HG03457 (cell line): ENCODE measurements around the gene DCK.
A peak's percentile ranks its signal among the peaks of the same experiment; 100 is the strongest.

Experiments used
- ATAC-seq: cut with Tn5 transposase; IDR thresholded peaks from one replicate; pipeline ENCODE4 v1.9.1; 2021; ENCODE audit warnings: moderate number of reproducible peaks; ENCODE audit not compliant: unreplicated experiment

Gene DCK

DNA sequence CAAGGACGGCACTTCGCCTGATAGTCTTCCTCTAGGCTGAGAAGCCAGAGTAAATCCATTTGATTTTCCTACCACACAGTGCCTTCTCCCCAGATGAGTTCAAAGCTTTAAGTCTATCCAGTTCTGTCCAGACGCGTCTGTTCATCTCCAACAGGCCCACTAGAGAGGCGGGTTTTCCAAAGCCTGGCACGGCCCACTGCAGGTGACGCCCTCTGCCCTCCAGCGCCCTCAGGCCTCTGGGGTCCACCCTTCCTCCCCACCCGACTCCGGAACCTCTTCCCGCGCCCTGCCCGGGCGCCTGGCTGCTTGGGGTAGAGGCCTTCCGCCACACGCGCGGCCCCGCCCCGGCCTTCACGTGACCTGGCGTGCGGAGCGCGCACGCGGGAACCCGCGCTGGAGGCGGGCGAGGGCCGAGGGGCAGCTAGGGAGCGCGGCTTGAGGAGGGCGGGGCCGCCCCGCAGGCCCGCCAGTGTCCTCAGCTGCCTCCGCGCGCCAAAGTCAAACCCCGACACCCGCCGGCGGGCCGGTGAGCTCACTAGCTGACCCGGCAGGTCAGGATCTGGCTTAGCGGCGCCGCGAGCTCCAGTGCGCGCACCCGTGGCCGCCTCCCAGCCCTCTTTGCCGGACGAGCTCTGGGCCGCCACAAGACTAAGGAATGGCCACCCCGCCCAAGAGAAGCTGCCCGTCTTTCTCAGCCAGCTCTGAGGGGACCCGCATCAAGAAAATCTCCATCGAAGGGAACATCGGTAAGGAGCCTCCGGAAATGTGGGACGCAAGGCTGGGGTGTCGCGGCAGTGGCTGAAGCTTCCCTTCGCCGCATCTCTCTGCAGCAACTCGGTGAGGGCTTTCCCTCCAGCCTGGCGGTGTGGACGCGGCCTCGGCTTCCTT is at the start of gene DCK:
Gene DCK (plus strand): TSS at position 469 of the 888 bp plus-strand sequence. CDS start 187 bp downstream, at position 656.
- peak; percentile 68 for ATAC-seq

- ATAC-seq, result no peak
Measured at GRCh38 chr4:70945046-70945445, 48.4 kb upstream of the DCK start.

DNA sequence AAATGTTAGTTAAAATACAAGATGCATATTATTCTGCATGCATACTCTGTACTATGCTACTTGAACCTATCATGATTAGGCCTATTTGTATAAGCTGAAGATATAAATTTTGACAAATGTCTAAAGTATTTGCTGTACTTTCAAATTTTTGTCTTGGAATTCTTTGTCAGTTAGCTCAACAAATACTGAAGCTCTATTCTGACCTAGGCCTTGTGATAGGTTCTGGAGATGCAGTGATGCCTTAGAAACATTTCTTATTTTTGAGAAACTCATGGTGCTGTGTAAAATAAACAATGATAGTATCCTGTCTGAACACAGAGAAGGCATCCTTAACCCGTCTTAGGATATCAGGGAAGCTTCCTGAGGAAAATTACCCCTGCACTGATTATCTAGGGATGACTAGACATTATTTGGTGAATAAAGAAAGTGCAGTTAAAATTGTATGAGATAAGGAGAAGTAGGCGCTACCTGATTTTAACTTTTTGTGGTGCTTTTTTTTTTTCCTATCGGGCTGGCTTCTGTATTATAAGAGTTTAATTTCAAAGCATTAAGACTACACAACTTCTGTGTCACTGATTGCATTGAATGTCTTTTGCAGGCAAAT is 47.9 kb upstream of the DCK start:
- no peak for ATAC-seq

DNA sequence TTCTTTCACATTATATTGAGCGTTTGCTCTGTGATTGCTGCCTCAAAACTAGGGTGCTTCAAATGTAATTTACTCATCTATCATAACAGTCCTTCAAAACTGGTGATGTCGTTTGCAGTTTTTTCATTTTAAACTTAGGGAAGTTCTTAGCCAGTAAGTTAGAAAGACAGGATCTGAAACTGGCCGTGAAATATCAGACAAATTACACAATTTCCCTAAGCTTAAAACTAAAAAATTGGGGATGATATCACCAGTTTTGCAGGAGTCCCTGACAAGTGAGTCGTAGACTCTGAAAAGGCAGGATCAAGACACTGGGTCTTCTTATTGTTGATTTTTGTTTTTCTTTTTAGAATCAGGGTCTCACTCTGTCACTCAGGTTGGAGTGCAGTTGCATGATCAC is 46.5 kb upstream of the DCK start:
- ATAC-seq, result no peak

- no peak for ATAC-seq
Measured at GRCh38 chr4:70948665-70949260, 44.7 kb upstream of the DCK start.

- ATAC-seq, result no peak
Measured at GRCh38 chr4:70954032-70954431, 39.4 kb upstream of the DCK start.

- no peak for ATAC-seq
Measured at GRCh38 chr4:70956549-70957210, 36.8 kb upstream of the DCK start.

DNA sequence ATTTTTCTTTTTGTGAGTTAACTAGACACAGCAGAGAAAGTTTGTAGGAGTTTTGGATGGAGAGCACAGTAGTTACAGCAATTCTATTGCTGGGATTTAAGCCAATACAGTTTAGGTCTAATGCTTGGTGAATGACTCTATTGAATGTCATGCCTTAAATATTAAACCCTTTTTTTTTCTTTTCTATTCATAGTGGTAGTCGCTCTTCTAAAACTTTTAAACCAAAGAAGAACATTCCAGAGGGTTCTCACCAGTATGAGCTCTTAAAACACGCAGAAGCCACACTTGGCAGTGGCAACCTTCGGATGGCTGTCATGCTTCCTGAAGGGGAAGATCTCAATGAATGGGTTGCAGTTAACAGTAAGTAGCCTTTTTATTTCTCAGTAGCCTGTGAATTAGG is 34.8 kb upstream of the DCK start:
- ATAC-seq, result no peak

DNA sequence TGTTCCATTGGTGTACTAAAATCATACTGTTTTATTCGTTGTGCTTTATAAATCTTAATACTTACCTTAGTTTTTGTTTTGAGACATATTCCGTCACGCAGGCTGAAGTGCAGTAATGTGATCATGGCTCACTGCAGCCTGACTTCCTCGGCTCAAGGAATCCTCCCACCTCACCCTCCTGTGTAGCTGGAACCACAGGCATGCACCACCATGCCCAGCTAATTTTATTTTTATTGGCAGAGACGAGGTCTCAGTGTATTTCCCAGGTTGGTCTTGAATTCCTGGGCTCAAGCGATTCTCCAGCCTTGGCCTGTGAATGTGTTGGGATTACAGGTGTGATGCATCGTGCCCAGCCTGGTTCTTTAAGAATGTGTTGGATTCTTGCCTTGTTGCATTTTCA is 24.4 kb upstream of the DCK start:
- no peak for ATAC-seq

GRCh38 chr4:70976252-70976651 is 17.2 kb upstream of the DCK start:
- no peak for ATAC-seq

- ATAC-seq, result no peak
Measured at GRCh38 chr4:70979445-70980008, 13.9 kb upstream of the DCK start.

DNA sequence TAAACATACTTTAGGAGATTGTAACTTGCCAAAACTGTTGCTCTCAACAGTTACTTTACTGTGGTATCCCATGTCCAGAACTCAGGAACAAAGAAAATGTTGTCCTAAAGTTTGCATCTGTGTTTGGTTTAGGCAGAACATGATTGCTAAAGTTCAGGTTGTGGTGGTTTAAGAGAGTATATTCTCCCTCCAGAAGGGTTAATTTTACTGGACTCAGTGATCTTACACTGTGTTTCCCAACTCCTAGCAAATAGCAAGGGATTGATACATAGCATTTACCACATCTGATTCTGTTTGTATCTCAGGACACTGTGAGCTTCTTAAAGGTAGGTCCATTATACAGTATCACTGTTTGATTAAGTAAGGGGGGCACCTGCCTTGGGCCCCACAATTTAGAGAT is 13.3 kb upstream of the DCK start:
- ATAC-seq, result no peak

DNA sequence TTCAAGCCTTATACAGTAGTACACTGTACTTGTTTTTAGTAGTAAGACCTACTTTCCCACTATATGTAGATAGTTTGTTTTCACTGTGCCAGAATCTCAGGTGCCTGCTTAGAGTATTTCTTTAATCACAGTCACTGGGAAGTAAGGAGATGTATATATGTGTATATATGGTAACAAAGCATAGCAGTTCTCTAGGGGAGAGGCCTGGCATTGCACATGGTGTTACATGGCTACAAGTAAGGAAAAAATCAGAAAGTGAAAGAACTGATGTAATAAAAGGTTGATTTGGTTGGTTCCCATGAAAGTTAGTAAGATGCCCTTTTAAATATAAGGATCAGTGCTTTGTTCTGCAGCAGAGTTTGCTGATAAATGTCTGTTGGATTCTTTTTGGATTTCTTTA is 9.3 kb upstream of the DCK start:
- no peak for ATAC-seq

GRCh38 chr4:70984589-70984988 is 8.9 kb upstream of the DCK start:
- no peak for ATAC-seq

GRCh38 chr4:70991596-70991995 is 1.9 kb upstream of the DCK start:
- no peak for ATAC-seq

DNA sequence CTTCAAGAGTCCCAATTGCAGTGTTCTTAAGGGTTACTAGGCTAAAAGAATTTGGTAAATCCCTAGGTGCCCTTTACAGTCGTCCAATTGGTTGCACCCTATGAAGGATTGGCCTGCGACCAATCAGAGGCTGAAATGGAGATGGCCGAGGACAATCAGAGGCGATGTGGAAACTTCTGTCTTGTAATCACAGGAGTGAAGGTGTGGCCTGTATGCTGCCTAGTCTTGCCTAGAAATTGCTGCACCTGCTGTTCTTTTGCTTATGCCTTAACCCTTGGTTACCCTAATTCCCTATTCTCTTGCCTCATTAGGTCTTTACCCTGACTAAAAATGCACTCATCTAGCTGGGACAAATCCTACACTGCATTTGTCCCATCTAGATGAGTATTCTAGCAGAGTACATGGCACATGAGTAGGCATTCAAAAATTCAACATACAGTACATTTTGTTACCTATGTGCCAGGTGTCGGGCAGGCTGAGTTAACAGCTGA is 1.0 kb upstream of the DCK start:
- ATAC-seq, result no peak

DNA sequence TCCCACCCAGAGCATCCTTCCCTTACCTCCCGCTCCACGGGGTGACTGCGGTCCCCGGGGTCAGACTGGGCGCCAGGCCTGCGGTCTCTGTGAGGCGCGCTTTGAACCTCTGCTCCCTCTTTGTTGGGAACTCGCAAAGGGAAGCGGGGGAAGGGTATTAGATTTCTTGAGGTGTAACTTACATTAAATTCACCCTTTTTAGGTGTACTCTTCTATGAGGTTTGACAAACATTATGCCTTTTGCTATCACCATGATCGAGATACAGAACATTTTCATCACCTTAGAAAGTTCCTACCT is 569 bp downstream of the DCK start:
- ATAC-seq, result no peak

DNA sequence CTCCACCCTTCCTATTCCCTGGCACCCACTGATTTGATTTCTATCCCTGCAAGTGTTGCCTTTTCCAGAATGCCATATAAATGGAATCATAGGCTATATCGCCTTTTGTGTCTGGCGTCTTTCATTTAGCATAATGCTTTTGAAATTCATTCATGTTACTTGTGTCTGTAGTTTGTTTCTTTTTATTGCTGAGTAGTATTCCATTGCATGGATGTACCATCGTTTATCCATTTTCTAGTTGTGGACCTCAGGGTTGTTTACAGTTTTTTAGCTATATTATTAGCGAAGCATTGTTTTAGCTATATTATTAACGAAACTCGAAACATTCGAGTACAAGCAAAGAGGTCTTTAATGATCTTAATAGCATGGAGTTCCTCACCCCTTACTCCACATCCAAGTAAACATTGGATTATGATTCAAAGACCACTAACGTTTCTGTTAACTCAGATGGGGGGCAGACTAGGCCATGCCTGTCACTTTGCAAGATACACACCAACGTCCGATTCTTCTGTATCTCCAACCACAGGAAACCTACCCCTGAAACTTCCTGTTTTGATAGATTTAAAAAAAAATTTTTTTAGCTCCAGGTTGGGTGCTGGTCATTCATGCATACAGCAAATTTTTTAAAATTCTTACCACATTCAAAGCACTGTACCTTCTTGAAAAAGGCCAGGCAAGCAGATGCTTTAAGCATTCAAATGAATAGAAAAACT is 1.1 kb downstream of the DCK start:
- ATAC-seq, result peak; percentile 40

- ATAC-seq, result no peak
Measured at GRCh38 chr4:70996018-70996360, 2.5 kb downstream of the DCK start.

DNA sequence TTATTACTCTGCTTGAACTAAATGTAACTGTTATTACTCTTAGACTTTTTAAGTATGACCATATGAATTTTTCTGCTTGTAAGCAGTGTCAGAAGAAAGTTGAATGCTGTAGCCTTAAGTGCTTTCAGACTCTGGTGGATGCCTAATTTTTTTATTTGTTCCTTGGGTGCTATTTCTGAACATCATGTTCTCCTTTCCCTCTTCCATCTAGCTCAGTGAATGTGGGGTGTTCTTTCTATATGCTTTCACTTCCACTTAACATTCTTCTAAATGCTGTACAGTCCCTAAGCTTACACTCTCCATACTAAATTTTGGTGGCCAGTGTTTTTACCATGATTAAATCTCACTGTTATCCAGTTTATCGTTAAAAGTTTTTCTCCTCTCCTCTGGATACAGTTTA is 3.6 kb downstream of the DCK start:
- no peak for ATAC-seq

- no peak for ATAC-seq
Measured at GRCh38 chr4:70997546-70997945, 4.1 kb downstream of the DCK start.
